ENCODE measurements around the gene PCBP3. TPM values are rescaled to one million over a fixed set of nuclear protein-coding genes. Genes with fewer than 3 reads are reported as not detected.

Gene PCBP3
- total RNA-seq, 1 donor from 2014 or later: 9.7 TPM

DNA sequence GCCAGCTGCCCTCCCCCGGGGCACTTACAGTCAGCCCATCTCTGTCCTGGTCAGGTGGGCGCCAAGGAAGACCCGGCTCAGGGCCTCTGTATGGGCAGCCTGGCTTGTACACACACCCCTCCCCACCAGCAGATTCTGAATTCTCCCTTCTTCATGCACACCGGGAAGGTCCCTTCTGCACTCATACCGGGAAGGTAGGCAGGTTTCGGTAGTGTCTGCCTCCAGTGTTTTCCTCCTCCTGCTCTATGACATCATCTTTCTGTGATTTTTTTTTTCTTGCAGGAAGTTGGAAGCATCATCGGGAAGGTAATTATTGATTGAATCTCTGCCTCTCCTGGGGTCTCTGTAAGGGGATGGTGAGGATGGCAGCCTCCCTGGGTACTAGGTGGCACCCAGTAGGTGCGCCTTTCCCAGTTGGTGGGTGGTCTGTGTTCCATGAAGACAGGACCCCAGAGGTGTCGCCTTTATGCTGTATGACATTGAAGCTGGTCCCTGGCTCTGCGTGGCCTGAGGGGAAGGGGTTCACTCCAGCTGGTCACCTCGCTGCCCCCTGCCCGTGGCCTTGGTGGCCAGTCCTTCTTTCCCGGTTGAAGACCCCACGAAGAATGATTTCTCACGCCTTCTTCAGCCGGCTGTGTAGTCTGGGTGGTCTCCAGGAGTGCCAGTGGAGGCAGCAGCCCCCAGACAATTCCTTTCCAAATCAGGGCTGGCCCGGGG lies 255.9 kb downstream of the PCBP3 start:
- H3K27me3 Mint-ChIP-seq: no peaks in the 10 kb centered on the region
- H3K27ac Mint-ChIP-seq: no peak overlapping the region
- intact Hi-C loops (cut with micrococcal nuclease): no loop called here
- no peak overlapping the region for H3K4me3 Mint-ChIP-seq
- H3K4me1 Mint-ChIP-seq: no peaks in the 10 kb centered on the region
- no peaks in the 10 kb centered on the region for H3K36me3 Mint-ChIP-seq (ENCODE audit: low read depth)
- no peaks in the 10 kb centered on the region for H3K9me3 Mint-ChIP-seq
- no peak for DNase-seq

DNA sequence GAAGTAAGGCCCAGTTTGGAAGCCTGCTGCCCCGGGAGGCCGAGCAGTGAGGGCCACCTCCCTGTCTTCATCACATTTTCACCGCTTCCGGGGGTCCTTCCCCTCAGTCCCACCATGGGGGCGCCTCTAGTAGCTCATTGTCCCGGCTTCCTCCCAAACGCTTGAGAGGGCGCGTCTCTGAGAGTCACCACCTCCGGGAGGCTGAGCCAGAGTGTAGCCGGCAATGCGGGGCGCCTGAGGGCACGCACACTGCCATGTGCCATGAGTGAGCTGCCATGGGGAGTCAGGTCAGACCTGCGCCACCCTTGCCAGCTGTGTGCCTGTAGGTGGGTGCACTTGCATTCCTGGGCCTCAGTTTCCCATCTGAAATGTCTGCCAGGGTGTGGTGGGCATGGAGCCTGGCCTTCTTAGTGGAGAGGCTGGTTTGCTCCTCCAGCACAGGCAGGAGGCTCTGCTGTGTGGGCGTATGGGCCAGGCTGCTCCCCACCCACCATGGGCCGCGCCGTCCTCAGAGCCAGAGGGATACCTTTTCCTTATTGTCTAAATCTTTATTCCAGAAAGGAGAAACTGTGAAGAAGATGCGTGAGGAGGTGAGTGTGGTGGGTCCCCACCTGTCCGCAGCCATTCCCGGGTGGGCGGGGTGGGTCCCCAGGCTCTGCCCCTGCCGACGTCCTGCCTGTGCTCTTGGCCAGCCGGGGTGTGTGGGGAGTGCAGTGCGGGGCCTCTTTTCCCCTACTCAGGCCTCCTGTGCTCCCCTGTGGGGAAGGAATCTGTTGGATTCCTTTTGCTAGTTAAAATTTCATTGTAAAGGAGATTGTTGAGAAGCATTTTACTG lies 256.7 kb downstream of the PCBP3 start:
- no peak for DNase-seq
- Mint-ChIP-seq H3K4me3 (no peak overlapping the region), H3K27ac (no peak overlapping the region), H3K4me1 (no peaks in the 10 kb centered on the region), H3K27me3 (no peaks in the 10 kb centered on the region), H3K36me3 (ENCODE audit: low read depth) (no peaks in the 10 kb centered on the region), H3K9me3 (no peaks in the 10 kb centered on the region)
- intact Hi-C loops (cut with micrococcal nuclease): no loop called here

DNA sequence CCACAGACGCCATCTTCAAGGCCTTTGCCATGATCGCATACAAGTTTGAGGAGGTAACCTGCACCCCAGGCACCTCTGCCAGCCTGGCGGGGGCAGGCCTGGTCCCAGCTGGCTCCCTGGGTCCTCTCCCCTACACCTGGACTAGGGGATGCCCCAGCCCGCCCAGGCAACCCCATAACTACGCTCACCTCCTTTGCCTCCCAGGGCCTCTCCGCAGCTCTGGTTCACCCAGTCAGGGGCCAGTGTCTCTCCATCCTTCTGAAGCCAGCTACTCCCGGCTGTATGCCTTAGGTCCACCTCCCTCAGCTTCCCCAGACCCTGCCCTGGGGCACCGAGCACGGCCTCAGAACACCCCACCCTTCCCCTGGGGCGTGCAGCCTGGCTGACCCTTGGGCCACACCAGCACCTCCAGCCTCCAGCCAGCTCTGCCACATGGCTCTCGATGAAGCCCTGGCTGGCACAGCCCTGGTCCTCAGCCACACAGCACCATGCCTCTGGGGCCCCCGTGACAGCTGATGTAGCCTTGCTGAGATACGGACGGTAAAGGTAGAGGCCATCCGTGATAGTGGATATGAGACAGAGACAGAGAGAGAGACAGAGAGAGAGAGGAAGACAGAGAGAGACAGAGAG lies 257.7 kb downstream of the PCBP3 start:
- DNase-seq: no peak
- Mint-ChIP-seq H3K4me1 (no peaks in the 10 kb centered on the region), H3K27ac (no peak overlapping the region), H3K9me3 (no peaks in the 10 kb centered on the region), H3K27me3 (no peaks in the 10 kb centered on the region), H3K4me3 (no peak overlapping the region), H3K36me3 (ENCODE audit: low read depth) (no peaks in the 10 kb centered on the region)
- intact Hi-C loops (cut with micrococcal nuclease): no loop called here

DNA sequence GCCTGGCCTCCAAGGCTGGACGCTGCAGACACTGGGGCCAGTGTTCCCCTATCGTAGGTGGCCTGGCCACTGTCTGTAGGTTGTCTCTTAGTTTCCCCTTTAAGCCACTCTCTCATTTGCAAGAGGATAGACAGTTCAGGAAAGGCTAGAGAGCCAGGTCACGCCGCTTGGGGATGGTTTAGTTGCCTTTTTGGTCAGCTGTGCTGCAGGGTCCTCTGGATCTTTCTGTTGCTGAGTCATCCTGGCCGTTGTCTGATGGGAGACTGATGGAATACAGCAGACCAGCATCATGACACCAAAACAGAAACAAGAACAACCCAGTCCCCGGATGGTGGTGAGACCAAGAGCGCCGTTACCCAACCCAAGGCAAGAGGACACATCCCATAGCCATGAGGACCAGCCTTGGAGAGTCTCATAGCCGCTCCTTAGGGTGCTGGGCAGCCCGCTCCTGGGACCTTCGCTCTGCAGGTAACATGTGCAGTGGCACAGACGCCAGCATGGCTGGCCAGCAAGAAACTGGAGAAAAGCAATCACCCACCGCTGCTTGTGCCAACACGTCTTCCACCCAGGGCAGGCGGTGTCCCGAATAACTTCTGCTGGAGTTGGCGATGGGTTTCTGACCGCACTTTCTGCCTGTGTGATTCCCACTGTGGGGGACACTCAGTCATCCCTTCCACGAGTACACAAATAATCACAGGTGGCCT lies 258.9 kb downstream of the PCBP3 start:
- Mint-ChIP-seq H3K4me3 (no peak overlapping the region), H3K36me3 (ENCODE audit: low read depth) (no peaks in the 10 kb centered on the region), H3K4me1 (no peaks in the 10 kb centered on the region), H3K27me3 (no peaks in the 10 kb centered on the region), H3K27ac (no peak overlapping the region), H3K9me3 (no peaks in the 10 kb centered on the region)
- DNase-seq: no peak
- intact Hi-C loops (cut with micrococcal nuclease): no loop called here

DNA sequence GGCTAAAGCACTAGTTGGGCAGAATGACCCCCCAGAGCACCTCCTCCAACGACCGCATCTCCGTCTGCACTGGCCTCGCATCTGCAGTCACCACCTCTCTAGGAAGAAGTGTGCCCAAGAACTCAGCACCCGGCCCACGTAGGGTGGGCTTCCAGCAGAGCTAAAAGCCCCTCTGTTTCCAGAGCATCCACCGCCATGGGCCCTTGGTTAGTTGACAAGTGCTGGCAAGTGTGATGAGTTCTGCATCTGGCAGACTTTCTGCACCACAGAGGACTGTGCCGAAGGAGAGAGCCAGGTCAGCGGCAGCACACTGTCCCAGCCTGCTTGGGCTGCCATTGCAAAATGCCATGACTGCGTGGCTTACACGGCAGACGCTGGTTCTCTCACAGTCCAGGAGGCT lies 261.7 kb downstream of the PCBP3 start:
- intact Hi-C loops (cut with micrococcal nuclease): no loop called here
- Mint-ChIP-seq H3K4me3 (no peak overlapping the region), H3K27ac (no peak overlapping the region), H3K4me1 (no peaks in the 10 kb centered on the region), H3K27me3 (no peaks in the 10 kb centered on the region), H3K9me3 (no peaks in the 10 kb centered on the region), H3K36me3 (ENCODE audit: low read depth) (no peaks in the 10 kb centered on the region)
- DNase-seq: no peak

DNA sequence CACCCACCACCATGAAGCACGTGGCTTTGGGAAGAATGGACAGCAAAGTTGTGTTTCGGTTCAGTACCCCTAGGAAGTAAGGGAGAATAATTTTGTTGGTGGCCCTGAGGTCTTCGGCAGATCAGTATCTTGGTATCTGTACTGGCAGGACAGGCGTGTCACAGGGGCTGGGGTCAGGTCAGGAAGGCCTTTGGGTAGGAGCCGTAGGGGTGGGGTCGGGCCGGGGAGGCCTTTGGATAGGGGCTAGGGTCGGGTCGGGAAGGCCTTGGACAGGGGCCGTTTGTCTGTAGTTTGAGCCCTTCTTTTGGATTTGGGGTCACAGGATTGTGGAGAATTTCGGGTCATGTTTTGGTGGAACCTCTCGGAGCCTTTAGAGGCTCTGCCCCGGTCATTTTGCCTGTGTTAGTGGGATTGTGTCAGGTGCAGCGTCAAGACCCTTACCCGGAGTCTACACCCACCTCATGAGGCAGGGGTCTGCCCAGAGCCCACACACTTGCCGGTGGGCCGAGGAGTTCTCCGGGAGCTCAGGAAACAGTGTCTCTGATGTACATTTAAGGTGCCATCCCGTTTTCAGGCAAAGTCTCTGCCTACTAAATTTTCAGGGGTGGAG lies 262.8 kb downstream of the PCBP3 start:
- no peak for DNase-seq
- Mint-ChIP-seq H3K9me3 (no peaks in the 10 kb centered on the region), H3K27ac (no peak overlapping the region), H3K27me3 (no peaks in the 10 kb centered on the region), H3K4me1 (no peaks in the 10 kb centered on the region), H3K36me3 (ENCODE audit: low read depth) (no peaks in the 10 kb centered on the region), H3K4me3 (no peak overlapping the region)
- intact Hi-C loops (cut with micrococcal nuclease): no loop called here

DNA sequence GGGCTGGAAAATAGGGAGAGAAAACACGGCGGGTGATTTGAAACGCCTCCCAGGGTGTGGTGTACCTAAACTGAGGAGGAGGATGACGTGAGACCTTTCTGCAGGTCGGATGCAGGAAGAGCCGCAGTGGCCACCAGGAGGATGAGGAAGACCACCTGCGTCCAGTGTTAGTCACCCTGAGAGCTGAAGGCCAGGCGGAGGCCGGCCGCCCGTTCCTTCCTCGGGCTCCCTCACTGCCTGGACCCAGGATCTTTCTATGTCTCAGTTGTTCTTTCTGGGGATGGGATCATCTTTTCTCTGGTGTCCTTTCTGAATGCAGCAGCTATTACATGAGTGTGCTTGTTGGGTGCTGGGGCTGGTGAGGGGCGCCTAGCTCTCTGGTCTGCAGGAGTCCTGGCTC lies 263.3 kb downstream of the PCBP3 start:
- Mint-ChIP-seq H3K4me3 (no peak overlapping the region), H3K4me1 (no peaks in the 10 kb centered on the region), H3K9me3 (no peaks in the 10 kb centered on the region), H3K27ac (no peak overlapping the region), H3K27me3 (no peaks in the 10 kb centered on the region), H3K36me3 (ENCODE audit: low read depth) (no peaks in the 10 kb centered on the region)
- intact Hi-C loops (cut with micrococcal nuclease): no loop called here
- no peak for DNase-seq

DNA sequence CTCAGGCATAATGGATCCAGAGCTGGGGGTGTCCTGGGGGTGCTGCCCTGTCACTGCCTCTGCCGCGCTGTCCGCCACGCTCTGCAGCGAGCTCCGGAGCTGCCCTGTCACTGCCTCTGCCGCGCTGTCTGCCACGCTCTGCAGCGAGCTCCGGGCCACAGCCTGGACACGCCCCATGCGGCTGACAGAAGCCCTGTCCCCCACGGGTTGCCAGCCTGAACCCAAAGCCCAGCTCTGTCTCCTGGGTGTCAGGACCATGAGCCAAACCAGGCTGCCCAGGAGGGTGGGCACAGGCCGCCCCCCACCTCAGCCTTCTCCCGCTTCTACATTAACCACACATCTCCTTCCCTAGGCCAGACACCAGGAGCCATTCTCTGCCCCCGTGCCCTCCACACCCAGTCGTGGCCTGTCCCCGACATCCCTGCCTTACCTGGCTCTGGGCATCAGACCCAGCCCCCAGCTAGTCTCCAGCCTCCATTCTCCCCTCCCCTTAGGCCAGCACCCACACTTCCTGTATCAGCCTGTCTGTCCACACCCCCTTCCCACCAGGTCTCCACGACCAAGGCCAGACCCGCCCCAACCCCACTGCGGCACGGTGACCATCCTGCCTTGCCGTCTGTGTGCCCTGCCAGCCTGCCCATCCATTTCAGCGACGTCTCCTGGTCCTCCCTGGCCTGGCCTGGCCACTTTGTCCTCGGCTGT lies 265.2 kb downstream of the PCBP3 start:
- Mint-ChIP-seq H3K27me3 (no peaks in the 10 kb centered on the region), H3K27ac (no peak overlapping the region), H3K9me3 (no peaks in the 10 kb centered on the region), H3K4me1 (no peaks in the 10 kb centered on the region), H3K36me3 (ENCODE audit: low read depth) (no peaks in the 10 kb centered on the region), H3K4me3 (no peak overlapping the region)
- intact Hi-C loops (cut with micrococcal nuclease): no loop called here
- no peak for DNase-seq

DNA sequence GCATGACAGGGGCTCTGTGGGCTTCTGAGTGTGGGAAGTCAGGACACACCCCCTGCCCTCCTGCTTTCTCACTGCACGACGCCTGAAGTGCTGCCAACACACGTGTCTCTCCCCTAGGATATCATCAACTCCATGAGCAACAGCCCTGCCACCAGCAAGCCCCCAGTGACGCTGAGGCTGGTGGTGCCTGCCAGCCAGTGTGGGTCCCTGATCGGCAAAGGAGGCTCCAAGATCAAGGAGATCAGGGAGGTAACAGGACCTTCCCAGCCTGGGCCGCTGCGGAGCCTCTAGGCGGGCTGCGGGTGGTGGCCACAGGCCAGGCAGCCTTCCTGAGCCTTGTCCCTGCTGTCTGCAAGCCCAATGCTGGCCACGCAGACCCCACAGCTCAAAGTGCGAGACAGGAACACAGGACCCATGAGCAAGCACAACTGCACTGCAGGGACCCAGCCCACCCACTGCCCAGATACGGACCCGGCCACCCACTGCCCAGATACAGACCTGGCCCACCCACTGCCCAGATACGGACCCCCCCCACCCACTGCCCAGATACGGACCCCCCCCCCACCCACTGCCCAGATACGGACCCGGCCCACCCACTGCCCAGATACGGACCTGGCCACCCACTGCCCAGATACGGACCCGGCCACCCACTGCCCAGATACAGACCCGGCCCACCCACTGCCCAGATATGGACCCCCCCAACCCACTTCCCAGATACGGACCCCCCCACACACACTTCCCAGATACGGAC lies 265.9 kb downstream of the PCBP3 start:
- no peaks in the 10 kb centered on the region for H3K4me1 Mint-ChIP-seq
- no peaks in the 10 kb centered on the region for H3K27me3 Mint-ChIP-seq
- no peak overlapping the region for H3K27ac Mint-ChIP-seq
- H3K36me3 Mint-ChIP-seq (ENCODE audit: low read depth): no peaks in the 10 kb centered on the region
- DNase-seq: no peak
- intact Hi-C loops (cut with micrococcal nuclease): no loop called here
- H3K9me3 Mint-ChIP-seq: no peaks in the 10 kb centered on the region
- no peak overlapping the region for H3K4me3 Mint-ChIP-seq

DNA sequence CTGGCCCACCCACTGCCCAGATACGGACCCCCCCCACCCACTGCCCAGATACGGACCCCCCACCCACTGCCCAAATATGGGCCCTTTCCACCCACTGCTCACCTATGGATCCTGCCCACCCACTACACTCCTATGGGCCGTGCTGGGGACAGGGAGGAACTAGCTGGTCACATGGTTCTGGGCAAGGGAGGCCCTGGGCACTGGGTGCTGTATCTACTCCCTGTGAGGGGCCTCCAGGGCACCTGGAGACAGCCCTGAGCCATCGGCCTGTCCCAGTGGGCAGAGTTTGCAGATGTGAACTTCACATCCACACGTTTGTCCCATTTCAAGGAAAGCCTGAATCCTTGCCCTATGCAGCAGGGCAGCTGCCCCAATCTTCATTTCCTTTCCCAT lies 266.6 kb downstream of the PCBP3 start:
- Mint-ChIP-seq H3K4me1 (no peaks in the 10 kb centered on the region), H3K27ac (no peak overlapping the region), H3K27me3 (no peaks in the 10 kb centered on the region), H3K36me3 (ENCODE audit: low read depth) (no peaks in the 10 kb centered on the region), H3K9me3 (no peaks in the 10 kb centered on the region), H3K4me3 (no peak overlapping the region)
- intact Hi-C loops (cut with micrococcal nuclease): no loop called here
- DNase-seq: no peak

DNA sequence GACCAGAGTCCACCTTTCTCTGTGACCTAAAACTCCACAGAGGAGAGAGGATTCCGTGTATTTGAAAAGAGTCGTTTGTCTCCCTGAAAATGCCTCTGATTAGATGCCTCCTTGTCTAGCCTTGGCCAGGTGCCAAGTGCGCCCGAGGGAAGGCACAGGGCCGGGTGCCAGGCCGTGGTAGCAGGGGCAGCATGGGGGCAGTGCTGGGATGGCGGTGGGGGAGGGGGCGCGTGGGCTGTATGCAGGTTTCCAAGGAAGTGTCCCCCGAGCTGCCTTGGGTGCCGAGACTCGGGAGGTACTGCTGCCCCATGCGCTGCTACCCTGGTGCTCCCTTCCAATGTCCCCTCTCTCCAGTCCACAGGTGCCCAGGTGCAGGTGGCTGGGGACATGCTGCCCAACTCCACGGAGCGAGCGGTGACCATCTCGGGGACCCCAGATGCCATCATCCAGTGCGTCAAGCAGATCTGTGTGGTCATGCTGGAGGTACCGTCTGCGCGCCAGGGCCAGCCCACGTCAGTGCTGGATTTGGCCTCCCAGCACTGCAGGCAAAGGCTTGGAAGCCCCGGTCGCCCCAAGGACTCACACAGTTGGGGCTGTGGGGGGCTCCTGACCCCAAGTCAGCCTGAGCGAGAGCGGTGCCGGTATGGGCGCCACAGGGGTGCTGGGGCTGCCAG lies 267.2 kb downstream of the PCBP3 start:
- DNase-seq: no peak
- H3K27ac Mint-ChIP-seq: no peak overlapping the region
- no peaks in the 10 kb centered on the region for H3K36me3 Mint-ChIP-seq (ENCODE audit: low read depth)
- H3K4me1 Mint-ChIP-seq: no peaks in the 10 kb centered on the region
- H3K27me3 Mint-ChIP-seq: no peaks in the 10 kb centered on the region
- no peak overlapping the region for H3K4me3 Mint-ChIP-seq
- H3K9me3 Mint-ChIP-seq: no peaks in the 10 kb centered on the region
- intact Hi-C loops (cut with micrococcal nuclease): no loop called here

DNA sequence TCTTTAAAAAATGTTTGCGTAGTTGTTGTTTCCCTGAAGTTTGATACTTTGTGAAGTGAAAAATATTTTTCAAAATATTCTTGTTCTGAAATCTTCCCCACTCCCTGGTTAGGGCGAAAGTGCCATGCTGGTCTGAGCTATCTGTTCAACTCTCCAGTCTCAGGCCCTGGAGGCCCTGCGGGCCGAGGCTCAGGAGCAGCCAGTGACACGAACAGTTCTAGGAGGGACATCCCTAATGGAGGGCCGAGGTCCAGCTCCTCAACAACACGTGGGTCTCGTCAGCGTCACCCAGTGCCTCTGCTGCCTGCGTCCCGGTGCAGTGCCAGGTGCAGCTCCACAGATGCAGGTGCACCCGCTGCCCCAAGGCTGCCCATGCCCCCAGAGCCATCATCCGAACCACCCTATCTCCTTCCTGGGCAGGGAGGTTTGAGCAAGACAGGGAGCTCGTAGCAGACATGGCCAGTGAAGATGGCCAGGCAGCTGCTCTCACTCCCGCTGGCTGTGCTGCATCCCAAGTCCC lies 268.3 kb downstream of the PCBP3 start:
- Mint-ChIP-seq H3K4me3 (no peak overlapping the region), H3K4me1 (no peaks in the 10 kb centered on the region), H3K36me3 (ENCODE audit: low read depth) (no peaks in the 10 kb centered on the region), H3K27ac (no peak overlapping the region), H3K9me3 (no peaks in the 10 kb centered on the region), H3K27me3 (no peaks in the 10 kb centered on the region)
- DNase-seq: no peak
- intact Hi-C loops (cut with micrococcal nuclease): no loop called here

Data from activated CD4-positive, alpha-beta T cell treated with anti-CD3 and anti-CD28 coated beads, Interleukin-2, amount 10 ng/mL, durations not matched to agents 24 days and 14 days (primary cell).